ENCODE measurements around the gene ATP5IF1.

Gene ATP5IF1

DNA sequence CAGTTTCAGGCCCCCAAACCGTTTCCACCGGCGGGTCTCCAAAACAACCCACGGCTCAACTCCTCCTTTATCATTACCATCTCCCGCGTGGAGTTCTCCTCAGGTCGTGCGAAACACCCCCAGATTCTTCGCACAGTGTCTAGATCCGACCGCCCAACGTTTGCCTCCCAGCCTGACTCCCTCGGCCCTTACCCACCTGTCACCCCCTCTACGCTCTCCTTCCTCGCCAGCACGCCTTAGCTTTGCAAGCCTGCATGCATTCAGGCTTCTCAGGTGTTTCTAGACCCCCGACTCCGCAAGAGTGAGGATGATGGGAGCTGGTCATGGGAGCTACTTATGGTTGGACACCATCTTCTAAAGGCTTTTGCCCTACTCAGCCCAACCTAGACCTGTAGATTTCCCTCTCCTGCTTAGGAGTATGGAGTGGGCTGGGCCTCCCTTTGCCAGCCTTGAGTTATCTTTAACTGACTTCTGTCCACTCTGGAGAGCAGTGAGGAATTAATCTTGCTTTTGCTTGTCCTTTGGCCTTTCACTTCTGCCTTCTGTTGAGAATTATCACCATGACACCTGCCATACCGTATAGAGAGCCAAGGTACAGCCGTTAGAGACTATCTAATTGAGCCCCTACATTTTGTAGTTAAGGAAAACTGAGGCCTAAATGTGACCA, 865 bp downstream of the ATP5IF1 start:
- DNase-seq (ENCODE audit: low read depth in 2 of 3, low spot score in 1 of 3), result no peak

DNA sequence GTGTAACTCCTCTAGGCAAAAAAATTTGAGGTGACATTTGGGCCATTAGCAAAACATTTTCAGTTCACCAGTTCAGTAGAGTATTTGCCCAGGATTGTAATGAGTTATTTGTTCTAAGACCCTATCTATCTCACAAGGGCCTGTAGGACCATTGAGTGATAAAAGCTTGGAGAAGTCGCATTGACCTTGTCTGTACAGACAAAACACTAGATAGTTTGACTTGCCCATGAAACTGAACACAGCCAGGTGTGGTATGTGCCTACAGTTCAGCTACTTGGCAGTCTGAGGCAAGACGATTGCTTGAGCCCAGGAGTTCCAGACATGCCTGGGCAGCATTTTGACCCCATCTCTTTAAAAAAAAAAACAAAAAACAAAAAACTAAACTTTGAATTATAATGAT, 3.1 kb downstream of the ATP5IF1 start:
- no peak for DNase-seq (ENCODE audit: low read depth in 2 of 3, low spot score in 1 of 3)

DNA sequence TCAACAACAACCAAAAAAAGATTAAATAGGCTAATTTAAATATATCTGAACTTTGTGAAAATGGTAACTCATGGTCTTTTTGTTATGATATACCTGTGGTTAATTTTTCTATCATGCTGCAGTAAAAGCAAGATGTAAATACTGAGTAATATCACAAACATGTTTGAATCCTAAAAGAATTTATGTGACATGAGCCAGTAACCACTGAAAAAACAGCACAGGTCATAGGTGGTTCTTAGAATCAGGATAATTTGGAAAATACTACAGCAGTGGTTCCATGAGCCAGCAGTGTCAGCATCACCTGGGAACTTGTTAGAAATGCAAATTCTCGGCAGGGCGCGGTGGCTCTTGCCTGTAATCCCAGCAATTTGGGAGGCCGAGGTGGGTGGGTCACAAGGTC, 4.1 kb downstream of the ATP5IF1 start:
- no peak for DNase-seq (ENCODE audit: low read depth in 2 of 3, low spot score in 1 of 3)

DNA sequence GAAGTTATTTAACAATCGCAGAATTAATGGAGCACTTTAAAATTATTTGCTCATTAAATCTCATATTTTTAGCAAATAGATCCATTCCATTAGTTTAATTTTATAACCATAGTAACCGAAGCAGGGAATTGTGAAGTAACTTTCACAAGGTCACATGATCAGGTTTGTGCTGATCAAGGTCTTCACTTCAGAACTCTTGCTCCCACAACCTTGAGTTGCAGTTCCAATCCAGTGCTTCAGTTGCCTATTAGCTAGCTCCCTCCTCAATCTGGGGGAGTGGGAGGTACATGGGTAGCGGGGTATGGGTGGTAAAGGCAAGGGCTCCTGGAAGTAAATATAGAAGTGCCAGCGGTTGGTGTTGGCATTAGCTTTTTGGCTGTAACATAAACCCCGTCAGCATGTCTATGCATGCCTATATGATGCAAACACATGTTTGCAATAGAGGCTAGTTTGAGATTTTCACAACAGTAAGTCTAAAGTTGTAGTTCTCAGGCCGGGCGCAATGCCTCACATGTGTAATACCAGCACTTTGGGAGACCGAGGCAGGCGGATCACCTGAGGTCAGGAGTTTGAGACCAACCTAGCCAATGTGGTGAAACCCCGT, 5.8 kb downstream of the ATP5IF1 start:
- DNase-seq (ENCODE audit: low read depth in 2 of 3, low spot score in 1 of 3), result no peak

- DNase-seq (ENCODE audit: low read depth in 2 of 3, low spot score in 1 of 3), result no peak
These were observed 7.9 kb downstream of the ATP5IF1 start for GRCh38 chr1:28243685-28244311.

GRCh38 chr1:28244549-28245251, 8.8 kb downstream of the ATP5IF1 start:
- no peak for DNase-seq (ENCODE audit: low read depth in 2 of 3, low spot score in 1 of 3)

GRCh38 chr1:28246427-28246832, 10.5 kb downstream of the ATP5IF1 start:
- DNase-seq (ENCODE audit: low read depth in 2 of 3, low spot score in 1 of 3), result peak in 1 of 3 donors; percentile 46

DNA sequence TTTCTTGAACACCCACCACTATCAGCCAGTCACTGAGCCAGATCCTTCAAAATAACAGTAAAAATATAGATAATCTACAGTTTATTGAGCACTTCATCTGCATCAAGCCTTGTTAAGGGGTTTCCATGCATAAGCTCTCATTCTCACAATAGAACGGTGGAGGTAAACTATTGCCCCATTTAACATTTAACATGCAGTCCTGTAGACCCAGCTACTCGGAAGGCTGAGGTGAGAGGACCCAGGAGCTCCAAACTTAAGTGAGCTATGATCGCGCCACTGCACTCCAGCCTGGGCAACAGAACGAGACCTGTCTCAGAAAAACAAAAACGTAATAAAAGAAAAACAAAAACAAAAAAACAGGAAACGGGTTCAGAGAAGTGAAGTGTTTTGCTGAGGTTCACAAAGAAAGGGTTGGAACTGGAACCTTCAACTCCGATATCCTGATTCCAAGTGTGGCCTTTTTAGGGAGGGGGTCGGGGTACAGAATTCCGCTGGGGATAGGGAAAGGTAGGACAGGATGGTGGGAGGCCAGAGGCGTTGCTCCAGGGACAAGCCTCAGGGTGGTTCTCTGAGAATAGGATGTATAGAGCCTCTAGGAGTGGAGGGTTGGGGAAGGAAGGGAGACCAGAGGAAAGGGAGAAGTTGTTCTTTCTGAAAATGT, 11.8 kb downstream of the ATP5IF1 start:
- no peak for DNase-seq (ENCODE audit: low read depth in 2 of 3, low spot score in 1 of 3)

GRCh38 chr1:28248273-28249012, 12.5 kb downstream of the ATP5IF1 start:
- DNase-seq (ENCODE audit: low read depth in 2 of 3, low spot score in 1 of 3), result peak; percentile 72 to 82 (median 72)

DNA sequence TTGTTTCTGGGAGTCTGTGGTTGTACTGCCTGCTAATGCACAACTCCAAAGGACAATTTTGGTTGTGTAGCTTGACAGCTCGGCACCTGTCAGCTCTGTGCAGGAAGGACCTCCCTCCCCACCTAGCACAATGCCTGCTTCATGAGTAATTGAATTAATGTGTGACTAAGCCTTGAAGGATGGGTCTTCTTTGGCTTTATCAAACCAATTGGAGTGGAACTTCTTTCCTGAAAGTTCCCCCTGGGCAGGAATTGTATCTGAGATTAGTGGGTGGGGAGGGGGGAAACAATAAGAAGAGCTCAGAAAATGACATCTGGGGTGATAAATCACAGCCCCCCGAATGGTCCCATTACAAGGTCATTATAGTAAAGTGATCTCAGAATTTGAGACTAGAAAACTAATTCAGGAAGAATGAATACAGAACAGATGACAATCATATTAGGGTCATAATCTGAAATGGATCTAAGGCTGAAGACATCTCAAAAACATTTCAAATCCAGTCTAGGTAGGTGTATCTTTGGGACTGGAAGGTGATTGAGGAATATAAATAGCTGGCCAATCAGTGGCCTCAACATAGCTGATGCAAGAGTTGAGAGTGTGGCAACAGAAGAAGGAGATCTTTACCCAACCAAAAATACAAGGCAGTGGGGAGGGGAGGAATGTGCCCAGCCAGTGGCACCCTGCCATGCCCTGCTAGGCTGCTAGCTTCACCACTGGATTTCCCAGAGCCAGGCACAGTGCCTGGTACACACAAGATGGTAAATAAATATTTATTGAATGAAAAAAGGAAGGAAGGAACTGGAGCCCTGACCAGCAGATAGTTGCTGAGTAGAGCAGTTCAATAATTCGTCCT, 13.3 kb downstream of the ATP5IF1 start:
- no peak for DNase-seq (ENCODE audit: low read depth in 2 of 3, low spot score in 1 of 3)

DNA sequence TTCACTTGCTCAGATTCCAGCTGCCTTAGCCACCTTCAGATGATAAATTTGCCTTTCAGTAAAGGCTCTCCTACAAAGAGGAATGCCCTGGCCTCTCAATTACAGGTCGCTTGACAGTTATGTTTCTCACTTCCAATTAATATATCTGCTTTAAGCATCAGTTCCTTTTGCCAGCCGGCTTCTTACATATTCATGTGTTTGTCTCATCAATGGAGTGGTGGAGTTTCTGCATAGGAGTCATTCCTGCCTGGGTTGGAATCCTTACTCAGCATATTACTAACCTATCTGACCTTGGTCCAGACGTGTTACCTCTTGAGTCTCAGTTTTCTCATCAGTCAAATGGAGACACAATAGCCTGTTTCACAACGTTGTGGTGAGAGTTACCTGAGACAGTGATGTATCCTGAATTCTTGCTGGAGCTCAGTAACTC, 14.0 kb downstream of the ATP5IF1 start:
- DNase-seq (ENCODE audit: low read depth in 2 of 3, low spot score in 1 of 3), result no peak

GRCh38 chr1:28256197-28256827, 20.4 kb downstream of the ATP5IF1 start:
- DNase-seq (ENCODE audit: low read depth in 2 of 3, low spot score in 1 of 3), result no peak

GRCh38 chr1:28257736-28258135, 21.8 kb downstream of the ATP5IF1 start:
- DNase-seq (ENCODE audit: low read depth in 2 of 3, low spot score in 1 of 3), result no peak

- no peak for DNase-seq (ENCODE audit: low read depth in 2 of 3, low spot score in 1 of 3)
These were observed 22.8 kb downstream of the ATP5IF1 start for GRCh38 chr1:28258628-28259251.

- DNase-seq (ENCODE audit: low read depth in 2 of 3, low spot score in 1 of 3), result peak; percentile 99
These were observed 23.5 kb downstream of the ATP5IF1 start, which contains the start of gene SESN2 for GRCh38 chr1:28259252-28259933. SESN2 (plus strand) TSS chr1:28259518; CDS start chr1:28259848, 330 bp downstream.

GRCh38 chr1:28259934-28260802, 24.2 kb downstream of the ATP5IF1 start:
- DNase-seq (ENCODE audit: low read depth in 2 of 3, low spot score in 1 of 3), result no peak

DNA sequence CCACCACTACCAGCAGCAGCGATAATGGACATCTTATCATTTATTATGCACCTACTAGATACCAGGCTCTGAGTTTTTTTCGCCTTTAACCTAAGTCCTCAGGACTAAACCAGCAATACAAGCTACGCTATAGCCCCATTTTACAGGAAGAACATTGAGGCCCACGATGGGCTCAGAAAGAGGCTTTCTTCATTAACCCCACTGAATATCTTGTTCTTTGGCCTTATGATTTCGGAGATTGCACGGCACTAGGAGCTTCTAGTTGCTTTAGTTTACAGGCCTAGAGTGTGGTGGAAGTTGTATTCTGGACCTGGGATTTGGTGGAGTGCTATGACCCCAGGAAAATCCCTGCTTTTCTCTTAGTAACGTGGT, 24.9 kb downstream of the ATP5IF1 start:
- DNase-seq (ENCODE audit: low read depth in 2 of 3, low spot score in 1 of 3), result no peak
